Nephron progenitor cell (in vitro differentiated cells): ENCODE data around the gene DCTD.
A peak's percentile ranks its signal among the peaks of the same experiment; 100 is the strongest.

Experiments used
- DNase-seq: peaks from one replicate; pipeline ENCODE4 v3.0.0; 2021
- H3K27ac Mint-ChIP-seq: 2 replicates; pipeline ENCODE4 v1.8.0; 2021; ENCODE audit warnings: mild to moderate bottlenecking, moderate library complexity, mixed read lengths
- H3K27me3 Mint-ChIP-seq: 2 replicates; pipeline ENCODE4 v1.8.0; 2021; ENCODE audit warnings: mild to moderate bottlenecking, low read depth, mixed read lengths; ENCODE audit not compliant: poor library complexity
- H3K36me3 Mint-ChIP-seq: 2 replicates; pipeline ENCODE4 v1.8.0; 2021; ENCODE audit warnings: low read depth, mixed read lengths
- H3K4me1 Mint-ChIP-seq: 2 replicates; pipeline ENCODE4 v1.8.0; 2021; ENCODE audit warnings: mixed read lengths
- H3K4me3 Mint-ChIP-seq: 2 replicates; pipeline ENCODE4 v1.8.0; 2021; ENCODE audit warnings: mild to moderate bottlenecking, moderate library complexity, mixed read lengths
- H3K9me3 Mint-ChIP-seq: 2 replicates; pipeline ENCODE4 v1.8.0; 2021; ENCODE audit warnings: mild to moderate bottlenecking, moderate library complexity, mixed read lengths
- CTCF ChIP-seq: fragments of 200-600 bp; sonication (generic); IDR thresholded peaks from 2 replicates; pipeline ENCODE4 v1.5.0; 2021; ENCODE audit warnings: antibody characterized with exemption

Gene DCTD

GRCh38 chr4:182881914-182882313 is 35.3 kb downstream of the DCTD start:
- DNase-seq, result no peak
- peaks cover 33% of the 10 kb centered on the region for H3K4me1 Mint-ChIP-seq
- peaks cover 45% of the 10 kb centered on the region for H3K9me3 Mint-ChIP-seq
- H3K27me3 Mint-ChIP-seq, result no peaks in the 10 kb centered on the region
- no peak overlapping the region for H3K4me3 Mint-ChIP-seq
- peak overlapping the region; percentile 32 for H3K27ac Mint-ChIP-seq
- peaks cover 74% of the 10 kb centered on the region for H3K36me3 Mint-ChIP-seq
- no peak for TF ChIP-seq CTCF

- no peak for DNase-seq
- no peak overlapping the region for H3K4me3 Mint-ChIP-seq
- no peak for TF ChIP-seq CTCF
- no peak overlapping the region for H3K27ac Mint-ChIP-seq
- H3K4me1 Mint-ChIP-seq, result peaks cover 42% of the 10 kb centered on the region
- peaks cover 35% of the 10 kb centered on the region for H3K9me3 Mint-ChIP-seq
- H3K36me3 Mint-ChIP-seq, result peaks cover 61% of the 10 kb centered on the region
- H3K27me3 Mint-ChIP-seq, result no peaks in the 10 kb centered on the region
Measured at GRCh38 chr4:182880387-182881356, 36.5 kb downstream of the DCTD start.

- H3K27me3 Mint-ChIP-seq, result no peaks in the 10 kb centered on the region
- H3K4me1 Mint-ChIP-seq, result peaks cover 50% of the 10 kb centered on the region
- H3K27ac Mint-ChIP-seq, result peak overlapping the region; percentile 48
- no peak overlapping the region for H3K4me3 Mint-ChIP-seq
- DNase-seq, result no peak
- H3K36me3 Mint-ChIP-seq, result peaks cover 54% of the 10 kb centered on the region
- H3K9me3 Mint-ChIP-seq, result peaks cover 28% of the 10 kb centered on the region
- no peak for TF ChIP-seq CTCF
Measured at GRCh38 chr4:182879913-182880312, 37.3 kb downstream of the DCTD start.

- no peak for DNase-seq
- Mint-ChIP-seq H3K36me3 (peaks cover 50% of the 10 kb centered on the region), H3K4me3 (no peak overlapping the region), H3K4me1 (peaks cover 61% of the 10 kb centered on the region), H3K27ac (peak overlapping the region; percentile 9), H3K27me3 (no peaks in the 10 kb centered on the region), H3K9me3 (peaks cover 17% of the 10 kb centered on the region)
- no peak for TF ChIP-seq CTCF
Measured at GRCh38 chr4:182878633-182879495, 38.3 kb downstream of the DCTD start.

GRCh38 chr4:182877326-182877883 is 39.8 kb downstream of the DCTD start:
- Mint-ChIP-seq H3K9me3 (peaks cover 3% of the 10 kb centered on the region), H3K27ac (peak overlapping the region; percentile 64), H3K4me3 (no peak overlapping the region), H3K4me1 (peaks cover 73% of the 10 kb centered on the region), H3K27me3 (no peaks in the 10 kb centered on the region), H3K36me3 (peaks cover 46% of the 10 kb centered on the region)
- no peak for DNase-seq
- no peak for TF ChIP-seq CTCF
